ENCODE results near the gene SGTB. TPM values are rescaled to one million over a fixed set of nuclear protein-coding genes. Genes with fewer than 3 reads are reported as not detected.
A peak's percentile ranks its signal among the peaks of the same experiment; 100 is the strongest.

The SGTB gene
- total and polyA plus RNA-seq, 7 donors = 0.91 to 7.6 (median 3.8) TPM

- no peaks in the 10 kb centered on the region for H3K27me3 ChIP-seq (ENCODE audit: insufficient read depth in 3 of 3, low read length in 2 of 3)
- 92 to 97% (median 94%) methylated on average over 1 of the region's 1 CpG for WGBS, 3 donors
- intact Hi-C loops (cut with DNase I) = no loop called here
These were observed 40.3 kb upstream of the SGTB start for GRCh38 chr5:65762234-65762633.

GRCh38 chr5:65760504-65761275 is 38.8 kb upstream of the SGTB start:
- Histone ChIP-seq H3K27me3 (ENCODE audit: insufficient read depth in 3 of 3, low read length in 2 of 3) (no peaks in the 10 kb centered on the region), H3K9me3 (no peaks in the 10 kb centered on the region), H3K36me3 (ENCODE audit: insufficient read depth in 1 of 2, low read depth in 1 of 2) (peaks cover 0 to 32% of the 10 kb centered on the region in 2 donors), H3K4me3 (no peak overlapping the region), H3K27ac (no peak overlapping the region), H3K4me1 (no peaks in the 10 kb centered on the region)
- TF ChIP-seq CTCF (IDR thresholded peaks at IDR 0.05) = peak; percentile 16
- peak; percentile 66 to 75 (median 72) for ATAC-seq
- intact Hi-C loops (cut with DNase I) = no loop called here
- WGBS, 3 donors = 58 to 69% (median 63%) methylated on average over 2 of the region's 2 CpGs
- DNase-seq = no peak

More at GRCh38 chr5:65762234-65762633, 40.3 kb upstream of the SGTB start:
- no peak overlapping the region for H3K4me3 ChIP-seq
- H3K36me3 ChIP-seq (ENCODE audit: insufficient read depth in 1 of 2, low read depth in 1 of 2) = peaks cover 0 to 32% of the 10 kb centered on the region in 2 donors
- no peak for DNase-seq
- no peak overlapping the region for H3K27ac ChIP-seq
- no peaks in the 10 kb centered on the region for H3K9me3 ChIP-seq
- ATAC-seq = no peak
- H3K4me1 ChIP-seq = no peaks in the 10 kb centered on the region
- TF ChIP-seq CTCF (IDR thresholded peaks at IDR 0.05) = no peak

- ATAC-seq = no peak
- DNase-seq = no peak
- 69 to 82% (median 78%) methylated on average over 4 of the region's 4 CpGs for WGBS, 3 donors
These were observed 36.7 kb upstream of the SGTB start for GRCh38 chr5:65758546-65759144.

GRCh38 chr5:65753189-65753588 is 31.3 kb upstream of the SGTB start:
- Histone ChIP-seq H3K27me3 (ENCODE audit: insufficient read depth in 3 of 3, low read length in 2 of 3) (no peaks in the 10 kb centered on the region), H3K36me3 (ENCODE audit: insufficient read depth in 1 of 2, low read depth in 1 of 2) (no peaks in the 10 kb centered on the region), H3K27ac (no peak overlapping the region), H3K4me3 (no peak overlapping the region), H3K4me1 (no peaks in the 10 kb centered on the region), H3K9me3 (no peaks in the 10 kb centered on the region)
- intact Hi-C loops (cut with DNase I) = no loop called here
- no peak for ATAC-seq
- DNase-seq = no peak
- 93 to 96% (median 94%) methylated on average over 8 of the region's 8 CpGs for WGBS, 3 donors
- TF ChIP-seq CTCF (IDR thresholded peaks at IDR 0.05) = no peak

More at GRCh38 chr5:65758546-65759144, 36.7 kb upstream of the SGTB start:
- peaks cover 0 to 30% of the 10 kb centered on the region in 2 donors for H3K36me3 ChIP-seq (ENCODE audit: insufficient read depth in 1 of 2, low read depth in 1 of 2)
- no peaks in the 10 kb centered on the region for H3K27me3 ChIP-seq (ENCODE audit: insufficient read depth in 3 of 3, low read length in 2 of 3)
- no peak overlapping the region for H3K4me3 ChIP-seq
- H3K4me1 ChIP-seq = no peaks in the 10 kb centered on the region
- H3K9me3 ChIP-seq = no peaks in the 10 kb centered on the region
- intact Hi-C loops (cut with DNase I) = no loop called here
- H3K27ac ChIP-seq = no peak overlapping the region
- TF ChIP-seq CTCF (IDR thresholded peaks at IDR 0.05) = no peak
